ENCODE results near the gene ADRA2C. TPM values are rescaled to one million over a fixed set of nuclear protein-coding genes. Genes with fewer than 3 reads are reported as not detected.

Gene ADRA2C
- total RNA-seq, 1 experiment from 2014 or later: 28.1 TPM

DNA sequence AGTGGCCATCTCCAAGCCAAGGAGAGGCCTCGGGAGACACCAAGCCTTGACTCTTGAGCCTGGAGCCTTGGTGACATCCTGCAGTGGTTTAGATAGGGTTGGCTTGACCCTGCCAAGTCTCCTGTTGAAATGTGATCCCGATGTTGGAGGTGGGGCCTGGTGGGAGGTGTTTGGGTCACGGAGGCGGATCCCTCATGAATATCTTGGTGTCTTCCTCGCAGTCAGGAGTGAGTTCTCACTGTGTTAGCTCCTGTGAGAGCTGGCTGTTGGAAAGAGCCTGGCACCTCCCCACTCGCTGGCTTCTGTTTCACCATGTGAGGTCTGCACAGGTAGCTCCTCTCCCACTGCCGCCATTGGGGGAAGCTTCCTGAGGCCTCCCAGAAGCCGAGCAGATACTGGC lies 38.8 kb downstream of the ADRA2C start:
- no peak overlapping the region for H3K27ac ChIP-seq (ENCODE audit: low read depth, low read length)
- H2AFZ ChIP-seq (ENCODE audit: low read depth, low read length, poor library complexity, severe bottlenecking): no peak overlapping the region
- no peaks in the 10 kb centered on the region for H3K4me1 ChIP-seq (ENCODE audit: control insufficient read depth in 1 of 2, insufficient read depth in 2 of 2, low read length in 2 of 2)
- ChIA-PET RAD21 (ENCODE audit: low non-redundant PET in 1 of 2, low total read pairs in 2 of 2, uncharacterized antibody in 2 of 2, unreplicated experiment in 2 of 2) (no interaction called here), POLR2A (no interaction called here), CTCF (no interaction called here)
- peaks cover 17% of the 10 kb centered on the region for H3K27me3 ChIP-seq (ENCODE audit: insufficient read depth, low read length)
- H3K9ac ChIP-seq (ENCODE audit: low read length): no peak overlapping the region
- no peaks in the 10 kb centered on the region for H3K9me3 ChIP-seq (ENCODE audit: control insufficient read depth in 1 of 2, insufficient read depth in 1 of 2, low read depth in 1 of 2, low read length in 2 of 2)
- no peak overlapping the region for H3K4me2 ChIP-seq (ENCODE audit: low read length)
- BruUV-seq (replicated peaks): no TSS peak
- TF ChIP-seq TCF7L2 (IDR thresholded peaks at IDR 0.05; ENCODE audit: borderline replicate concordance, extremely low read depth, insufficient read depth, insufficient read length) (no peak), ZFX (IDR thresholded peaks at IDR 0.05) (no peak), ELF1 (IDR thresholded peaks at IDR 0.05; ENCODE audit: borderline replicate concordance, low read depth) (no peak), CBX3 (IDR thresholded peaks at IDR 0.05; ENCODE audit: low read depth) (no peak), ZNF274 (IDR thresholded peaks at IDR 0.05; ENCODE audit: low read depth, low read length) (no peak)
- TF ChIP-seq, protein P1, sequence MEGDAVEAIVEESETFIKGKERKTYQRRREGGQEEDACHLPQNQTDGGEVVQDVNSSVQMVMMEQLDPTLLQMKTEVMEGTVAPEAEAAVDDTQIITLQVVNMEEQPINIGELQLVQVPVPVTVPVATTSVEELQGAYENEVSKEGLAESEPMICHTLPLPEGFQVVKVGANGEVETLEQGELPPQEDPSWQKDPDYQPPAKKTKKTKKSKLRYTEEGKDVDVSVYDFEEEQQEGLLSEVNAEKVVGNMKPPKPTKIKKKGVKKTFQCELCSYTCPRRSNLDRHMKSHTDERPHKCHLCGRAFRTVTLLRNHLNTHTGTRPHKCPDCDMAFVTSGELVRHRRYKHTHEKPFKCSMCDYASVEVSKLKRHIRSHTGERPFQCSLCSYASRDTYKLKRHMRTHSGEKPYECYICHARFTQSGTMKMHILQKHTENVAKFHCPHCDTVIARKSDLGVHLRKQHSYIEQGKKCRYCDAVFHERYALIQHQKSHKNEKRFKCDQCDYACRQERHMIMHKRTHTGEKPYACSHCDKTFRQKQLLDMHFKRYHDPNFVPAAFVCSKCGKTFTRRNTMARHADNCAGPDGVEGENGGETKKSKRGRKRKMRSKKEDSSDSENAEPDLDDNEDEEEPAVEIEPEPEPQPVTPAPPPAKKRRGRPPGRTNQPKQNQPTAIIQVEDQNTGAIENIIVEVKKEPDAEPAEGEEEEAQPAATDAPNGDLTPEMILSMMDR (IDR thresholded peaks at IDR 0.05 in 2 of 3, conservative IDR thresholded peaks at IDR 0.05 in 1 of 3; ENCODE audit: borderline replicate concordance in 1 of 3, insufficient read depth in 1 of 3, low read depth in 2 of 3, low read length in 2 of 3): no peak
- intact Hi-C loops (cut with micrococcal nuclease): no loop called here
- no peaks in the 10 kb centered on the region for H4K20me1 ChIP-seq (ENCODE audit: insufficient read depth)
- no peak for DNase-seq (ENCODE audit: low read depth, low spot score)
- no peak for ATAC-seq
- H3K4me3 ChIP-seq (replicated peaks in 1 of 2; ENCODE audit: low read depth in 1 of 2, low read length in 2 of 2): no peak overlapping the region
- H3K36me3 ChIP-seq (ENCODE audit: control insufficient read depth in 1 of 2, insufficient read depth in 2 of 2, low read length in 2 of 2): no peaks in the 10 kb centered on the region
- H3K9me2 ChIP-seq (ENCODE audit: insufficient read depth): no peaks in the 10 kb centered on the region
- H3K79me2 ChIP-seq (ENCODE audit: insufficient read depth, low read length): no peaks in the 10 kb centered on the region

GRCh38 chr4:3805731-3806130 lies 39.5 kb downstream of the ADRA2C start:
- intact Hi-C loops (cut with micrococcal nuclease): no loop called here
- POLR2A ChIA-PET: no interaction called here
- RAD21 ChIA-PET (ENCODE audit: low non-redundant PET in 1 of 2, low total read pairs in 2 of 2, uncharacterized antibody in 2 of 2, unreplicated experiment in 2 of 2): no interaction called here
- H2AFZ ChIP-seq (ENCODE audit: low read depth, low read length, poor library complexity, severe bottlenecking): no peak overlapping the region
- peaks cover 17% of the 10 kb centered on the region for H3K27me3 ChIP-seq (ENCODE audit: insufficient read depth, low read length)
- CTCF ChIA-PET: no interaction called here
- no peaks in the 10 kb centered on the region for H4K20me1 ChIP-seq (ENCODE audit: insufficient read depth)
- no peak overlapping the region for H3K4me3 ChIP-seq (replicated peaks in 1 of 2; ENCODE audit: low read depth in 1 of 2, low read length in 2 of 2)
- H3K27ac ChIP-seq (ENCODE audit: low read depth, low read length): no peak overlapping the region
- no peak overlapping the region for H3K9ac ChIP-seq (ENCODE audit: low read length)
- ATAC-seq (no peak), DNase-seq (ENCODE audit: low read depth, low spot score) (no peak)
- H3K79me2 ChIP-seq (ENCODE audit: insufficient read depth, low read length): no peaks in the 10 kb centered on the region
- no peaks in the 10 kb centered on the region for H3K9me3 ChIP-seq (ENCODE audit: control insufficient read depth in 1 of 2, insufficient read depth in 1 of 2, low read depth in 1 of 2, low read length in 2 of 2)
- BruUV-seq (replicated peaks): no TSS peak
- H3K4me2 ChIP-seq (ENCODE audit: low read length): no peak overlapping the region
- no peaks in the 10 kb centered on the region for H3K4me1 ChIP-seq (ENCODE audit: control insufficient read depth in 1 of 2, insufficient read depth in 2 of 2, low read length in 2 of 2)
- no peaks in the 10 kb centered on the region for H3K9me2 ChIP-seq (ENCODE audit: insufficient read depth)
- no peaks in the 10 kb centered on the region for H3K36me3 ChIP-seq (ENCODE audit: control insufficient read depth in 1 of 2, insufficient read depth in 2 of 2, low read length in 2 of 2)
- TF ChIP-seq ELF1 (IDR thresholded peaks at IDR 0.05; ENCODE audit: borderline replicate concordance, low read depth): no peak
- TF ChIP-seq CEBPB (IDR thresholded peaks at IDR 0.05; ENCODE audit: low read depth): no peak
- TF ChIP-seq ZNF274 (IDR thresholded peaks at IDR 0.05; ENCODE audit: low read depth, low read length): no peak
- no peak for TF ChIP-seq JUND (IDR thresholded peaks at IDR 0.05)
- TF ChIP-seq EZH2 (IDR thresholded peaks at IDR 0.05): no peak
- TF ChIP-seq ZFX (IDR thresholded peaks at IDR 0.05): no peak
- TF ChIP-seq, protein P2, sequence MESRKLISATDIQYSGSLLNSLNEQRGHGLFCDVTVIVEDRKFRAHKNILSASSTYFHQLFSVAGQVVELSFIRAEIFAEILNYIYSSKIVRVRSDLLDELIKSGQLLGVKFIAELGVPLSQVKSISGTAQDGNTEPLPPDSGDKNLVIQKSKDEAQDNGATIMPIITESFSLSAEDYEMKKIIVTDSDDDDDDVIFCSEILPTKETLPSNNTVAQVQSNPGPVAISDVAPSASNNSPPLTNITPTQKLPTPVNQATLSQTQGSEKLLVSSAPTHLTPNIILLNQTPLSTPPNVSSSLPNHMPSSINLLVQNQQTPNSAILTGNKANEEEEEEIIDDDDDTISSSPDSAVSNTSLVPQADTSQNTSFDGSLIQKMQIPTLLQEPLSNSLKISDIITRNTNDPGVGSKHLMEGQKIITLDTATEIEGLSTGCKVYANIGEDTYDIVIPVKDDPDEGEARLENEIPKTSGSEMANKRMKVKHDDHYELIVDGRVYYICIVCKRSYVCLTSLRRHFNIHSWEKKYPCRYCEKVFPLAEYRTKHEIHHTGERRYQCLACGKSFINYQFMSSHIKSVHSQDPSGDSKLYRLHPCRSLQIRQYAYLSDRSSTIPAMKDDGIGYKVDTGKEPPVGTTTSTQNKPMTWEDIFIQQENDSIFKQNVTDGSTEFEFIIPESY (IDR thresholded peaks at IDR 0.05; ENCODE audit: extremely low read depth, insufficient replicate concordance, low read length): no peak
- TF ChIP-seq ATF3 (IDR thresholded peaks at IDR 0.05): no peak
- TF ChIP-seq, protein P3, sequence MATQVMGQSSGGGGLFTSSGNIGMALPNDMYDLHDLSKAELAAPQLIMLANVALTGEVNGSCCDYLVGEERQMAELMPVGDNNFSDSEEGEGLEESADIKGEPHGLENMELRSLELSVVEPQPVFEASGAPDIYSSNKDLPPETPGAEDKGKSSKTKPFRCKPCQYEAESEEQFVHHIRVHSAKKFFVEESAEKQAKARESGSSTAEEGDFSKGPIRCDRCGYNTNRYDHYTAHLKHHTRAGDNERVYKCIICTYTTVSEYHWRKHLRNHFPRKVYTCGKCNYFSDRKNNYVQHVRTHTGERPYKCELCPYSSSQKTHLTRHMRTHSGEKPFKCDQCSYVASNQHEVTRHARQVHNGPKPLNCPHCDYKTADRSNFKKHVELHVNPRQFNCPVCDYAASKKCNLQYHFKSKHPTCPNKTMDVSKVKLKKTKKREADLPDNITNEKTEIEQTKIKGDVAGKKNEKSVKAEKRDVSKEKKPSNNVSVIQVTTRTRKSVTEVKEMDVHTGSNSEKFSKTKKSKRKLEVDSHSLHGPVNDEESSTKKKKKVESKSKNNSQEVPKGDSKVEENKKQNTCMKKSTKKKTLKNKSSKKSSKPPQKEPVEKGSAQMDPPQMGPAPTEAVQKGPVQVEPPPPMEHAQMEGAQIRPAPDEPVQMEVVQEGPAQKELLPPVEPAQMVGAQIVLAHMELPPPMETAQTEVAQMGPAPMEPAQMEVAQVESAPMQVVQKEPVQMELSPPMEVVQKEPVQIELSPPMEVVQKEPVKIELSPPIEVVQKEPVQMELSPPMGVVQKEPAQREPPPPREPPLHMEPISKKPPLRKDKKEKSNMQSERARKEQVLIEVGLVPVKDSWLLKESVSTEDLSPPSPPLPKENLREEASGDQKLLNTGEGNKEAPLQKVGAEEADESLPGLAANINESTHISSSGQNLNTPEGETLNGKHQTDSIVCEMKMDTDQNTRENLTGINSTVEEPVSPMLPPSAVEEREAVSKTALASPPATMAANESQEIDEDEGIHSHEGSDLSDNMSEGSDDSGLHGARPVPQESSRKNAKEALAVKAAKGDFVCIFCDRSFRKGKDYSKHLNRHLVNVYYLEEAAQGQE (IDR thresholded peaks at IDR 0.05; ENCODE audit: low read depth): no peak
- TF ChIP-seq POLR2A (IDR thresholded peaks at IDR 0.05; ENCODE audit: borderline replicate concordance, extremely low read depth, insufficient read depth, insufficient read length): no peak
- no peak for TF ChIP-seq SRF (IDR thresholded peaks at IDR 0.05; ENCODE audit: low read depth)

Data from HCT116 (cell line).